GM19240 (cell line): ENCODE measurements around the gene CARD16.
A peak's percentile ranks its signal among the peaks of the same experiment; 100 is the strongest.
"Not testable (repeated sequence)": the region's sequence is repeated elsewhere in the genome, so short reads cannot be mapped to it uniquely, and the experiment has no call there.

ENCODE experiments used
- DNase-seq: peaks from one replicate; pipeline ENCODE4 v3.0.0; 2011; ENCODE audit warnings: low spot score; ENCODE audit not compliant: insufficient read length

CARD16 gene

DNA sequence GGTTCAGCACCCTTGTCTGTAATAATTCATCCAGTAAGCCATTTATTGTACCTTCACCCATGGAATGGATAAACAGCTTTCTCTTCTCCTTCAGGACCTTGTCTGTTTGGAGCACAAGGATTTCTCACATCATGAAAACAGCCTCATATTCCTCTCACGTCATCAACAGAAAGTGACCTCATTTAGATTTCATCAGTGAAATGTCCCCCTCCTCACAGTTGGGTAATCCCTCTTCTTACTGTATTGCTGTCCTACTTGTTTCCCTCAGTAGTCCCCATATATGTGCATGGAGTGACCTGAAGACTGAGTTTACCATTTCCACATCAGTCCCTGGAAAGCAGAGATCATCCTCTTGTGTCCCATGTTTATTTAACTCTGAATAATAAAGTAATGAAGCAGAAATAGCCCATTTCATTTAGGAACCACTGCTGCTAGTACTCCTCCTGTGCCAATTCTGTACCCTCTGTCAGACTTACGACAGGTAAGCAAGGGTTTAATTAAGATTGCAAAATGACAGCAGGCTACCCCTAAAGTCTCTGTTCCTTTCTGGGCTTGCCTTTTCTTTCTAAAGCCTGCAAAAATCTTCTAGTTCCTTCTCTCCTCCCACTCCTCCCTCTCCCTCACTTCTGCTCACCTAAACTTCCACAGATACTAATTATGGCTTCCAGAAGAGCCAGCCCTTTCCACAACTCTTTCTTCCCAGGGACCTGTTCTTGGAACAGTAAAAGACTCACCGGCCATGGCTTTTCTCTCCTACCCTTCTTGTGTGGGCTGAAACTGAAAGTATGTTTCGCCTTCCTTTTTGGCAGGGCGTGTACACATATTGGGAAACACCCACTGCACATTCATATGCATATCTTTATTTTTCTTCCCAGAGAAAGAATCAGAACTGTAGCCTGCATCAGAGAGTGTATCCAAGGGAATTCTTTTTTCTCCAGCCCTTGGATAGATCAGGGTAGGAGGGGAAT is at the start of gene CARD16:
TSS of gene CARD16 (minus strand) at position 779 of the 968 bp plus-strand sequence. CDS start at position 741, 38 bp downstream.
- peak; percentile 8 for DNase-seq

DNA sequence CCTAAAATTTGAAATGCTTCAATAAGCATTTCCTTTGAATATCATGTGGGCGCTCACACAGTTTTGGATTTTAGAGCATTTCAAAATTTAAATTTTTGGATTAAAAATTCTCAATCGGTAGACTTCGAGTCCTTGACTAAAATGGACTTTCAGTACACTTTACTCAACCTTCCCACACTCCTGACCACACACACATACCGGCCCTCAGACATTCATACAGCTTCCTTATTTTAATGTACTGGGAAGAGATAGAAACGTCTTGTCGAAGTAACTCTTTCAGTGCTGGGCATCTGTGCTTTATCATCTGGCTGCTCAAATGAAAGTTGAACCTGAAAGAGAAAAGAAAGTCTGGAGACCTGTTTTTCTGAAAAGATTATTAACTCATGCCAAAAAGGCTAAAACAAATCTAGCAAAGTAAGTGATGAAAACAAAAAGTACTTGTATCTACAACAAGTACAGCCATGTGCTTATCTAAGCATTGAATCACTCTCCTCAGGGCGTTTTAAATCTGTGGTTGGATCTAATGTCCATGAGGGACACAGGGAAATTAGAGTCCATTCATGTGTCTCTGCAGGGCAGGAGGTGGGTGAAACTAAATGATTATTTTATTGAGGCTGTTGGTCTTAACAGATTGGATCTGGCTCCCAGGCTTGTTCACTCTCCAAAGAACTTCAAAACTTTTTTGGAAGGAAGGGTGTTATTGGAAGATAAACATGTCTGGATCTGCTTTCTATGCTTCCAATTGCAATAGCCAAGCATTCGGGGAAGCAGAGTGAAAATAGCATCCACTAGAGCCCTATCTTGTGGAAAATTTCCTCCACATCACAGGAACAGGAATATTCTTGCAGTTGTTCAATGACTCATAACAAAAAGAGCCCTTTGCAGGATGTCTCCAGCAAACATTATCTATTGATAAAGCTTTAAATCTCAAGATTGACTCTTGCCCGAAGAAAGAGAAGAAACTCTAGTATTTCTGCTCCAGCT is 47.4 kb upstream of the CARD16 start:
- DNase-seq, result no peak

DNA sequence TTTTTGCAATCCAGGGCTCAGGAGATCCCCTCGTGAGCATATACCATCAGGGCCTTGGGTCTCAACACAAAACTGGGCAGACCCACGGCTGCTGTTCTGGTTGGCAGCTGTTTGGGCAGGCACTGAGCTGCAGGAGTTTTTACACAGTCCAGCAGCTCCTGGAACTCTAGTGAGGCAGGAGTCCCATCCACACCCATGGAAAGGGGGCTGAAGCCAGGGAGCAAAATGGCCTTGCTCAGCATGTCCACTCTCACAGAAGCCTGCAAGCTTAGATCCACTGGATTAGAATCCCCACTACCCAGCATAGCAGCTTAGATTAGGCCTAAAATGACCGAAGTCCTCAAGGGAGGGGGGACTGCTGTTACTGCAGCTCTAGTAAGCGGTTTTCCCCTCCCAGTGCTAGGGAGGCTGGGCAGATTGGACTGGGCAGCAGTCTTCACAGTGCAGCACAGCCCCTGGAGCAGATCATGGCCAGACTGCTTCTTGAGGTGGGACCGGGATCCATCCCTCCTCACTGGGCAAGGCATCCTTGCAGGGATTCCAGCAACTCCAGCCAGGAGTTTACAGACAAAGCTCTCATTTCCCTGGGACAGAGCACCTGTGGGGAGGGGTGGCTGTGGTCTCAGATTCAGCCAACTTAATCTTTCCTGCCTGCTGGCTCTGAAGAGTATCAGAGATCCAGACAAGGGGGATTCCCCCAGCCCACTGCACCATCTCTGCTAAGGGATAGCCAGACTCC is 36.4 kb upstream of the CARD16 start:
- DNase-seq, result no peak

DNA sequence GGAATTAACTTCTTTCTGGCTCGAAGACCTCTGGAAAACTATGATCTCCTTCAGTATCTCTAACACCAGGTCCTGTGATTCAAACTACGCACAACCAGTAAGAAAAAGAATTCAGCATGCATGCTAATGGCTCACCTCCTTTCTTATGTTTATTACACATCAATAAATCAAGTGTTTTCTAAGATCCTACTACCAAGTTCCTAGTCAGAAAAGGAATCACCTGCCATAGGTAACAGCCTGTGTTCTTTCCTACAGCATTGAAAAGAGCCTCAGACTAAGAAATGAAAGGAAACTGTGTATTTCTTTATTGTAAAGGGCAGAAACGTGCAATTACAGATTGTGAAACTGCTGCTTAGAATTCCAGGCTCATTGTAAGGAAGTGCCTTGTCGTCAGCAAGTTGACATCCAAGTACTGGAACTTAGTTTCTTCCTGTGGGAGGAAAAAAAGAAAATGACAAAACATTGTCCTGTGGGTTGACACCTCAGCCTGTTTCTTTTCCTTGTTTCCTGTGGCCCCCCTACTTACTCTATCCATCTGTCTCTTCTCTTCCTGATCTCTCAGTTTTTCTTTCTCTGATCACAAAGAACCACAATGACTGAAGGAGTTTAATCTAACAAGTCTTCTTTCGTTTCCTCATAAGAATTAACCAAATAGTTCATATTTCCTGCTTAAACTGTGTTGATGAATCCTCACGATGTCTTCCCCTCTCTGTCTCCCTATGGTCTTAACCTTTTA is 35.2 kb upstream of the CARD16 start:
- DNase-seq, result not testable (repeated sequence)

DNA sequence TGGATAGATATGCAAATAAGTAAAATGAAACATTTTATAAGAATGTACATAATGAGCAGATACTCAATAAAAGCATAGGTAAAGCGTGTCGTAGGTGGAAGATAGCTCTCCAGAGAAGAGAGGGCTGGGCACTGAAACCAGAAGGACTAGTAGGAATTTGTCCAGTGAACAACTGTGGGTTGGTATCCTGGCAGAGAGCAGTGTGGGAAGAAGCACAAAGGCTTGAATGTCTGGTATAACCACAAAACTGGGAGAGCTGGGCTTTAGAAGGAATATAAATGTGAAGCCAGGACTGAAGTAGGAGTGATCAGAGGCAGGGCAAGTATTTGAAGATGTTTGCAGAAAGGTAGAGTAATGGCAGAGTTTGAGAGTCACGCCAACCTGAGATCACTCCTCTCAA is 33.1 kb upstream of the CARD16 start:
- DNase-seq, result no peak

DNA sequence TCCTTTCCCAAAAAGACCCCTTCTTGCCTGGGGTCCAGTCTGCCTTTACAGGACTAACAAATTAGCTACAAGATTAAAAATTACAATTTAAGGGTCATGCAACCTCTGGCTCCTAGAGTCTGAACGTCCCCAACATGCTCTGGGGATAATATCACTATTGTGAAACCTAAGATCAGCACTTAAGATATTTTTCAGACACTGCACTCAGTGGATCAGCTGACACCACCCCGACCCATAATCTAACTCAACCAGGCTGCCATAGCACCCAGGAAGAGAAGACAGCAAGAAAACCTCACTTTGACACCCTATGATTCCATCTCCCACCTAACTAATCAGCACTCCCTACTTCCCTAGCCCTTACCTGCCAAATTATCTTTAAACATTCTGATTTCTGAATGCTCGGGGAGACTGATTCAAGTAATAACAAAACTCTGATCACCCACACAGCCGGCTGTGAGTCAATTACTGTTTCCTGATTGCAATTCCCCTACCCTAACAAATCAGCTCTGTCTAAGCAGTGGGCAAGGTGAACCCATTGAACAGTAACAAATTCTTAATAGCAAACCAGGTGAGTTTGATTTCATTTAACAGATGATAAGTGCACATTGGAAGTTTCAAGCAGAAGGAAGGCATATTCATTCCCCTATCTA is 32.1 kb upstream of the CARD16 start:
- DNase-seq, result not testable (repeated sequence)

DNA sequence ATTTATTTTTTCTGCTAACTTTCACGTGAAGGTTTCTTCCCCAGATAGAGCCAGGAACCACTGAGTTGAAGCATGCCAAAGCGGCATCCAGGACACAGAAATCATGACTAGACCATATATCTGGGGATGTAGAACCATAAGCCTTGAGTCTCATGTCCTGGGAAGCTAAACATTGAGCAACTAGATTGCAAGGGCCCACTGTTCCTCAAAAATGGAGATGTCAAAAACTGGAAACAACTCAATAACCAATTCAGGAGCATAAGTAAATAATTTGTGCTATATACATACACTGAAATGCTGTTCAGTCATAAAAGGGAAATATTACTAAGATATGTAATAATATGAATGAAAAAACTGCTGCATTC is 29.0 kb upstream of the CARD16 start:
- no peak for DNase-seq

DNA sequence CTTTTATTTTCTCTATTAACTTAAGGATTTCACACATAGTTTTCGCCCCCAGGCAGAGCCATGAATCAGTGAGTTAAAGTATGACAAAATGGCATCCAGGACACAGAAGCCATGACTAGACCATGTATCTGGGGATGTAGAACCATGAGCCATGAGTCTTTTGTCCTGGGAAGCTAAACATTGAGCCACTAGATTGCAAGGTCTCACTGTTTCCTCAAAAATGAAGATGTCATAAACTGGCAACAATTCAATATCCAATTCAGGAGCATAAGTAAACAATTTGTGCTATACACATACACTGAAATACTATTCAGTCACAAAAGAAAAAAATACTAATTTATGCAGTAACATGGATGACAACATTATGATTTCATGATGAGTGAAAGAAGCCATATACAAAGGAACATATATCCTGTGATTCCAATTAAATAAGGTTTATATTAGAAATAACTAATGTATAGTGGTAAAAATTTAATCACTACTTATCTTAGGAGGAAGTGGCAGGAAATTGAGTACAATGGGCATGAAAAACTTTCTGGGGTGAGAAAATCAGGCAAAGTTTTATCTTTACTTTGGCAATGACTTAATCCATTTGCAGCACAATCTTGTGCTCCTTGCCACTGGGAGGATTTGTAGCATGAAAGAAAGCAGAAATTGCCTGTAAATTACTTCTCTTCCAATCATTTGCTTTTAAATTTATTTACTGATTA is 28.5 kb upstream of the CARD16 start:
- DNase-seq, result no peak

DNA sequence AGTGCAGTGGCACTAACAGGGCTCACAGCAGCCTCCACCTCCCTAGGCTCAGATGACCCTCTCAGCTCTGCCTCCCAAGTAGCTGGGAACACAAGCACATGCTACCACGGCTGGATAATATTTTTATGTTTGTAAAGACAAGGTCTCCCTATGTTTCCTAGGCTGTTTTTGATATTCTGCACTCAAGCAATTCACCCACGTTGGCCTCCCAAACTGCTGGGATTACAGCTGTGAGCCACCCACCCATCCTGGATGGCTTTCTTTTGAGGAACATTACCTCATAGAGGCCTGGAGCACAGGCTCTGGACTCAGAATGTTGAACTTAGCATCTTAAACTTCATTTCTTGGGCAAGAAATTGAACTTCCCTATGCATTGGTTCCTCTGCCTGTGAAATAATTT is 26.9 kb upstream of the CARD16 start:
- DNase-seq, result not testable (repeated sequence)

DNA sequence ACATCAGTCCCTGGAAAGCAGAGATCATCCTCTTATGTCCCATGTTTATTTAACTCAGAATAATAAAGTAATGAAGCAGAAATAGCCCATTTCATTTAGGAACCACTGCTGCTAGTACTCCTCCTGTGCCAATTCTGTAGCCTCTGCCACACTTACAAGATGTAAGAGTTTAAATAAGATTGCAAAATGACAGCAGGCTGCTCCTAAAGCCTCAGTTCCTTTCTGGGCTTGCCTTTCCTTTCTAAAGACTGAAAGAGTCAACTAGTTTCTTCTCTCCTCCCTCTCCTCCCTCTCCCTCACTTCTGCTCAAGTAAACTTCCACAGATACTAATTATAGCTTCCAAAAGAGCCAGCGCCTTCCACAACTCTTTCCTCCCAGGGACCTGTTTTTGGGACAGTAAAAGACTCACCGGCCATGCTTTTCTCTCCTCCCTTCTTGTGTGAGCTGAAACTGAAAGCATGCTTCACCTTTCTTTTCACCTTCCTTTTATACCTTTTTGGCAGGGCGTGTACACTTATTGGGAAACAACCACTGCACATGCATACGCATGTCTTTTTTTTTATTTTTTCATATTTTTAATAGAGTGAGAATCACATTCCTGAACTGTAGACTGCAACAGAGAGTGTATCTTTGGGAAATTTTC is 26.1 kb upstream of the CARD16 start:
- no peak for DNase-seq

DNA sequence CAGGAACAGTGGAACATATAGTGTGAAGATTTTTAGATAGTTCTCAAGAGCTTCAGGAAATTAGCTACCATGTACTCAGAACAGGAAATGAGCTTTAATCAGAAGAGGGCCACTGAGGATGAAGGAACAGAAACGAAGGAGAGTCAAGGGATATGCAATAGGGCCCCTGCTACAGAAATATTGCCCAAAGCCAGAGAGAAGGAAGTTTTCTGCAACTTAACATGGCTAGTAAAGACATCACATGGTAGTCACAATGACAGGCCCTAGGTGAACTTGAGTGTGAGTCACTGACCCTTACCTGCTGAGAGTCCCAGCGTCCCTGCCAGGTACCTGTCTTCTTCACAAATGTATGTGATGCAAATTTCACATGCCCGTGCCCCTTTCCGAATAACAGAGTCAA is 25.2 kb upstream of the CARD16 start:
- DNase-seq, result no peak

DNA sequence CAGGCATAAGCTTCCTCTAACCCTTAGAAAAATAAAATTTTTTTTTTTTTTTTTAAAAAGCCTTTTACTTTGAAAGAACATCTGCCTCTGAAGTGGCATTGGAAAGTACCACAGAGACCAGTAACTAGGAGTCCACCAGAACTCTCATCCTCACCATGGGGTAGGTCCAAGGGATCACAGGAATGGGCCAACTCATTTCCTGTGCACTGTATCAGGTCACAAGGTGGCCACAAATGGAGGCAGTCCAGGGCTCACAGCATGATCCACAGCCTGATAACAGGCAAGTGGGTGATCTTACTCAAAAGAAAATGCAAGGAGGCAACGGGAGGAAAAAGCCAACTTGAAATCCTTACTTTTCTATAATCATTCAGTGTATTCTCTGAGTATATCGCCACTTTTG is 24.6 kb upstream of the CARD16 start:
- DNase-seq, result not testable (repeated sequence)

DNA sequence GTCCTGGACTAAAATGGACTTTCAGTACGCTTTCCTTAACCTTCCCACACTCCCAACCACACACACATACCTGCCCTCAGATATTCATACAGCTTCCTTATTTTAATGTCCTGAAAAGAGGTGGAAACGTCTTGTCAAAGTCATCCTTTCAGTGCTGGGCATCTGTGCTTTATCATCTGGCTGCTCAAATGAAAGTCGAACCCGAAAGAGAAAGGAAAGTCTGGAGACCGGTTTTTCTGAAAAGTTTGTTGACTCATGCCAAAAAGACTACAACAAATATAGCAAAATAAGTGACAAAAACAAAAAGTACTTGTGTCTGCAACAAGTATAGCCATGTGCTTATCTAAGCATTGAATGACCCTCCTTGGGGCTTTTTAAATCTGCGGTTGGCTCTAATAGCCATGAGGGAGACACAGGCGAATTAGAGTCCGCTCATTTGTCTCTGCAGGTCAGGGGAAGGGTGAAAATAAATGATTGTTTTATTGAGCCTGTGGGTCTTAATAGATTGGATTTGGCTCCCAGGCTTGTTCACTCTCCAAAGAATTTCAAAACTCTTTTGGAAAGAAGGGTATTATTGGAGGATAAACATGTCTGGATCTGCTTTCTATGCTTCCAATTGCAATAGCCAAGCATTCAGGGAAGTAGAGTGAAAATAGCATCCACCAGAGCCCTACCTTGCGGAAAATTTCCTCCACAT is 18.3 kb upstream of the CARD16 start:
- DNase-seq, result not testable (repeated sequence)

DNA sequence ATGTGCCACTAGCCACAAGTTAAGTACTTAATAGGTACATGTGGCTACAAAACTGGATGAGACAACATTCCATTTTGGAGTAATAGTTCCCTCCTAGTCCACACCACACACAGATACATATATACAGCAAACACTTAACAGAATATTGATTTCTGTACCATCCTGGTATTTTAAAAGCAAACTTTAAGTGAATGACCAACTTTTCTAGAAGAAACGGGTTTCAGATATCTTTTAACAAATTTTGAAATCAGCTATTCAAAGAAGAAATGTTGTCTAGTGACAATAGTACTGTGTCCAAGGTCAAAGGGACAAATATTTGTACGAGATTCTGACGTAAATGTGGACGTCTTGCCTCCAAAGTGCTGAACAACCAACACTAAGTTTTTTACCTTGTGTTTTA is 12.3 kb upstream of the CARD16 start:
- DNase-seq, result no peak

DNA sequence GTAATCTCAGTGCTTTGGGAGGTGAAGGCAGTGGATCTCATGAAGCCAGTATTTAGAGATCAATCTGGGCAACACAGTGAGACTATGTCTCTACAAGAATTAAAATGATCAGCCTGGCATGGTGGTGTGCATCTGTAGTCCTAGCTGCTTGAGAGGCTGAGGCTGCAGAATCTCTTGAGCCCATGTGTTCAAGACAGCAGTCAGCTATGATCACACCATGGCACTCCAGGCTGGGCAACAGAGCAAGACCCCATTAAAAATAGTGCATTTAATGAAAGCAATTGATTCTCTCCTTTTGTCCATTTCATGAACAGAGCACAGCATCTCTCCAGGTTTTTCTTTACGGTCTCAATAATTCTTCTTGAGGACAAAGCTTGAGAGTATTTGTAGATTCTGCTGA is 11.3 kb upstream of the CARD16 start:
- no peak for DNase-seq

DNA sequence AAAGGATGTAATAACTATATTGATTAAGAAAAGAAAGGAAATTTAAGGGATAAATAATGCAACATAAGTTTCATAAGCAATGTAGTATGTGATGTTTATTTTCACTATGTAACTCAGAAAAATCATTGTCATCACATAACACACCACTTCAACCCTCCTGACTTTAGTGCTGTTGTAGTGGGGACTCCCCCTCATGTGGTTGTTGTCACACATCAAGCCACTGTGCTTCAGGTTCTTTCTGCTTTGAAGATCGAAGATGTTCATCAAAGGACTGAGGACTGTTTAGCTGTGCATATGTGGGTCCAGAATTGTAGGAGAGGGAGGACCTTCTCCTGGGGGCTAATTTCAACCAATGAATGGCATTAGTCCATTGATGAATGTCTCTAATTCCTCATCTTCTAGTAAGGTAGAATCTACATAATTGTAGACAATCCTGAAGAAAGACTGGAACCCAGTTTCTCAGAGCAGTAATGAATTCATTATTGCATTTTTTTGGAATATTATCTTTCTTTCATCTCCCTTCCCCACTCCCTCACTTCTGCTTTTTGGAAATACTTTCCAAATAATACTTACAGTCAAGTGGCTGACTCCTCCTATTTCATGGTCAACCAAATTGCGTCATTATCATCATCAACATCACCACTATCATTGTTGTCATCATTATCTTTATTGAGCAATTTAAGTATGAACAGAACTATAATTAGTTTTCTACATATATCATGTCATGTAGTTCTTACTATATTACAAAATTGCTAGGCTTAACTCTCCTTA is 9.8 kb upstream of the CARD16 start:
- no peak for DNase-seq

DNA sequence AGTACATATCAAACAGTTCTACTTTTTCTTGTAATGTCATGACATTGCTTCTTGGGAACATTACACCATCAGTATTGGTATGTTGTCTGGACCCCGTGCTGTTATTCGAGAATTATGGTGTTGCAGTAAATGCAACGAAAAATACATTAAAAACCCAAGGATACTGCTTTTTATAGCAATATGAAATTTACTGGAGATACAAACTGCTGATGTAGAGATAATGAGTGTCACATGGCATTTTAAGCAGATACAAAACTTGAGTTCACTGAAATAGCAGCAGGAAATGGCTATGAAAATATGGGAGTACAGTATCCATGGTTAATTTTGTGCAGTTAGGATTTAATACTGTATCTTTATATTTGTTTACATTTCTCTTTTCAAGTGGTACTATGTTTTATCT is 7.4 kb upstream of the CARD16 start:
- DNase-seq, result no peak

DNA sequence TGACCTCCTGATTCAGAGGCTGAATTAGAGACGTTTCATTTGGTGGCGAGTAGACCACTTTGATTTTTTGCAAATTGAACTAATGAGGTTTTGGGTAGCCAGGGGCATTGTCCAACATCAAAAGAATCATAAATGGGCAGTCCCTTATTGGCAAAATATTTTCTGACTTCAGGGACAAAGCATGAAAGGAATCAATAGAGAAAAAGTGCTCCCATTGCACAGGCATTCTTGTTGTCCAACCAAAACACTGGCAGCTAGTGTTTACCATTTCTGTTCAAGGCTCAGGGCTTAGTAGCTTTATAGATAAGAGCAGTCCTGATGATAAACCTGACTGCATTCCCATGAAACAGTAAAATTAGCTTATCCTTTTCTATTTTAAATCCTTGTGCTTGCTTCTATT is 6.4 kb upstream of the CARD16 start:
- DNase-seq, result no peak
